Esophagus squamous epithelium (tissue), 4 donors: ENCODE results near the gene POLL.

Experiments
- POLR2A ChIP-seq, 4 donors: fragments of 450-650 bp; IDR thresholded peaks; one replicate each; pipeline ENCODE4 v1.6.1; 2017; ENCODE audit warnings: antibody characterized with exemption in 4 of 4, mild to moderate bottlenecking in 4 of 4, moderate library complexity in 3 of 4
- TF ChIP-seq, protein P1 (sequence below), 6 experiments: fragments of 450-650 bp in 4 of 6; fragments of 200-600 bp in 2 of 6; sonication (generic) in 2 of 6; IDR thresholded peaks; one replicate each; pipeline ENCODE4 v1.5.1; 2016 to 2019; ENCODE audit warnings: antibody characterized with exemption in 6 of 6, mild to moderate bottlenecking in 4 of 6, moderate library complexity in 4 of 6

- TF ChIP-seq, protein P1, sequence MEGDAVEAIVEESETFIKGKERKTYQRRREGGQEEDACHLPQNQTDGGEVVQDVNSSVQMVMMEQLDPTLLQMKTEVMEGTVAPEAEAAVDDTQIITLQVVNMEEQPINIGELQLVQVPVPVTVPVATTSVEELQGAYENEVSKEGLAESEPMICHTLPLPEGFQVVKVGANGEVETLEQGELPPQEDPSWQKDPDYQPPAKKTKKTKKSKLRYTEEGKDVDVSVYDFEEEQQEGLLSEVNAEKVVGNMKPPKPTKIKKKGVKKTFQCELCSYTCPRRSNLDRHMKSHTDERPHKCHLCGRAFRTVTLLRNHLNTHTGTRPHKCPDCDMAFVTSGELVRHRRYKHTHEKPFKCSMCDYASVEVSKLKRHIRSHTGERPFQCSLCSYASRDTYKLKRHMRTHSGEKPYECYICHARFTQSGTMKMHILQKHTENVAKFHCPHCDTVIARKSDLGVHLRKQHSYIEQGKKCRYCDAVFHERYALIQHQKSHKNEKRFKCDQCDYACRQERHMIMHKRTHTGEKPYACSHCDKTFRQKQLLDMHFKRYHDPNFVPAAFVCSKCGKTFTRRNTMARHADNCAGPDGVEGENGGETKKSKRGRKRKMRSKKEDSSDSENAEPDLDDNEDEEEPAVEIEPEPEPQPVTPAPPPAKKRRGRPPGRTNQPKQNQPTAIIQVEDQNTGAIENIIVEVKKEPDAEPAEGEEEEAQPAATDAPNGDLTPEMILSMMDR (IDR thresholded peaks at IDR 0.05): no peak
- TF ChIP-seq POLR2A (IDR thresholded peaks at IDR 0.05): no peak
Measured at GRCh38 chr10:101535949-101536348, 52.1 kb downstream of the POLL start.
